Endodermal cell (in vitro differentiated cells): ENCODE results near the gene SLC39A3. TPM values are rescaled to one million over a fixed set of nuclear protein-coding genes. Genes with fewer than 3 reads are reported as not detected.

ENCODE experiments used
- DNase-seq: peaks from one replicate; pipeline ENCODE4 v3.0.0-alpha.2; 2017
- H3K27ac ChIP-seq: 2 replicates; pipeline ENCODE4 v1.5.1; 2013; ENCODE audit warnings: mild to moderate bottlenecking, low read depth, low read length, moderate library complexity
- H3K27me3 ChIP-seq: 2 replicates; pipeline ENCODE4 v1.6.1; 2013; ENCODE audit warnings: mild to moderate bottlenecking, low read length, moderate library complexity; ENCODE audit not compliant: insufficient read depth, control insufficient read depth, poor library complexity, severe bottlenecking
- H3K36me3 ChIP-seq: 2 replicates; pipeline ENCODE4 v1.7.0; 2013; ENCODE audit warnings: mild to moderate bottlenecking, low read length, moderate library complexity; ENCODE audit not compliant: control insufficient read depth, insufficient read depth
- H3K4me1 ChIP-seq: one replicate; pipeline ENCODE4 v1.7.0; 2013; ENCODE audit warnings: low read length; ENCODE audit not compliant: control insufficient read depth, insufficient read depth
- H3K4me3 ChIP-seq: 2 replicates; pipeline ENCODE4 v1.5.1; 2013; ENCODE audit warnings: mild to moderate bottlenecking, low read length, moderate library complexity
- H3K9ac ChIP-seq: 2 replicates; pipeline ENCODE4 v1.6.1; 2013; ENCODE audit warnings: mild to moderate bottlenecking, low read length, moderate library complexity; ENCODE audit not compliant: poor library complexity, severe bottlenecking; ENCODE audit errors: extremely low read depth
- H3K9me3 ChIP-seq: 2 replicates; pipeline ENCODE4 v1.6.1; 2013; ENCODE audit warnings: mild to moderate bottlenecking, low read length, moderate library complexity; ENCODE audit not compliant: control insufficient read depth
- H3K27ac Mint-ChIP-seq: 2 replicates; pipeline ENCODE4 v1.8.0; 2020; ENCODE audit warnings: mixed read lengths
- H3K27me3 Mint-ChIP-seq: 2 replicates; pipeline ENCODE4 v1.8.0; 2021; ENCODE audit warnings: mild to moderate bottlenecking, mixed read lengths; ENCODE audit not compliant: insufficient read depth
- H3K36me3 Mint-ChIP-seq: 2 replicates; pipeline ENCODE4 v1.8.0; 2020; ENCODE audit warnings: low read depth, mixed read lengths
- H3K4me1 Mint-ChIP-seq: 2 replicates; pipeline ENCODE4 v1.8.0; 2020; ENCODE audit warnings: mixed read lengths
- H3K4me3 Mint-ChIP-seq: 2 replicates; pipeline ENCODE4 v1.8.0; 2020; ENCODE audit warnings: mild to moderate bottlenecking, moderate library complexity, mixed read lengths
- H3K9me3 Mint-ChIP-seq: 2 replicates; pipeline ENCODE4 v1.8.0; 2020; ENCODE audit warnings: mild to moderate bottlenecking, mixed read lengths
- CTCF ChIP-seq: fragments of 200-600 bp; sonication (generic); conservative IDR thresholded peaks from 2 replicates; pipeline ENCODE4 v1.5.0; 2021; ENCODE audit warnings: antibody characterized with exemption, mild to moderate bottlenecking
- WGBS, 2 experiments: methylation state at CpG; one replicate each; pipeline versions ENCODE4 v1.1.5 to v1.1.7; 2013; ENCODE audit warnings: missing lambda C conversion rate in 2 of 2, mixed read lengths in 1 of 2; ENCODE audit not compliant: insufficient coverage in 1 of 2, insufficient read length in 1 of 2; 5-methylcytosine and 5-hydroxymethylcytosine counted together
- total RNA-seq, 2 donors: library from RNA; stranded (reverse); fragmentation: NEBNext Ultra II Directional in 1 of 2; extraction: Animal tissue kit (Norgen Biotek cat#: 25700) in 1 of 2; gene quantifications; 2 replicates in 1 of 2; 3 replicates in 1 of 2; pipeline ENCODE4 v1.2.1, GENCODE V29; 2021

SLC39A3 gene
- total RNA-seq, 2 donors from 2014 or later, result 25.3 to 28.6 TPM

- no peak overlapping the region for H3K4me3 Mint-ChIP-seq
- H3K27me3 Mint-ChIP-seq, result no peaks in the 10 kb centered on the region
- peaks cover 50% of the 10 kb centered on the region for H3K36me3 ChIP-seq
- no peak overlapping the region for H3K27ac Mint-ChIP-seq
- H3K9me3 ChIP-seq, result no peaks in the 10 kb centered on the region
- no peaks in the 10 kb centered on the region for H3K4me1 ChIP-seq
- no peak for TF ChIP-seq CTCF
- no peaks in the 10 kb centered on the region for H3K9me3 Mint-ChIP-seq
- peaks cover 52% of the 10 kb centered on the region for H3K36me3 Mint-ChIP-seq
- no peak overlapping the region for H3K27ac ChIP-seq
- H3K4me1 Mint-ChIP-seq, result no peaks in the 10 kb centered on the region
- no peak for DNase-seq
- WGBS, 2 experiments, result 91 to 94% methylated on average over 6 to 8 of the region's 8 CpGs
- no peak overlapping the region for H3K4me3 ChIP-seq
- H3K27me3 ChIP-seq, result no peaks in the 10 kb centered on the region
- H3K9ac ChIP-seq, result no peak overlapping the region
Observed at GRCh38 chr19:2756477-2756876, 16.7 kb upstream of the SLC39A3 start.

- H3K27me3 Mint-ChIP-seq, result no peaks in the 10 kb centered on the region
- no peak overlapping the region for H3K4me3 Mint-ChIP-seq
- 96 to 98% methylated on average over 6 to 13 of the region's 16 CpGs for WGBS, 2 experiments
- peaks cover 48% of the 10 kb centered on the region for H3K36me3 Mint-ChIP-seq
- no peak for DNase-seq
- H3K27ac ChIP-seq, result no peak overlapping the region
- H3K9me3 Mint-ChIP-seq, result no peaks in the 10 kb centered on the region
- H3K27me3 ChIP-seq, result no peaks in the 10 kb centered on the region
- no peak for TF ChIP-seq CTCF
- no peaks in the 10 kb centered on the region for H3K4me1 ChIP-seq
- H3K4me1 Mint-ChIP-seq, result no peaks in the 10 kb centered on the region
- no peak overlapping the region for H3K27ac Mint-ChIP-seq
- no peak overlapping the region for H3K4me3 ChIP-seq
- no peaks in the 10 kb centered on the region for H3K9me3 ChIP-seq
- peaks cover 48% of the 10 kb centered on the region for H3K36me3 ChIP-seq
- no peak overlapping the region for H3K9ac ChIP-seq
Observed at GRCh38 chr19:2755811-2756210, 16.0 kb upstream of the SLC39A3 start.

GRCh38 chr19:2755448-2755705, 15.6 kb upstream of the SLC39A3 start:
- Mint-ChIP-seq H3K4me1 (no peaks in the 10 kb centered on the region), H3K27me3 (no peaks in the 10 kb centered on the region), H3K27ac (no peak overlapping the region), H3K4me3 (no peak overlapping the region), H3K9me3 (no peaks in the 10 kb centered on the region), H3K36me3 (peaks cover 46% of the 10 kb centered on the region)
- Histone ChIP-seq H3K27me3 (no peaks in the 10 kb centered on the region), H3K4me1 (no peaks in the 10 kb centered on the region), H3K9ac (no peak overlapping the region), H3K9me3 (no peaks in the 10 kb centered on the region), H3K36me3 (peaks cover 45% of the 10 kb centered on the region), H3K27ac (no peak overlapping the region), H3K4me3 (no peak overlapping the region)
- no peak for TF ChIP-seq CTCF
- no peak for DNase-seq
- 95 to 96% methylated on average over 16 of the region's 16 CpGs for WGBS, 2 experiments
